Peyer's patch (tissue), 4 donors: ENCODE results near the gene COMMD1. TPM values are rescaled to one million over a fixed set of nuclear protein-coding genes. Genes with fewer than 3 reads are reported as not detected.

Source experiments
- DNase-seq, 3 donors: peaks; one replicate each; pipeline ENCODE4 v3.0.0-alpha.2; 2017 to 2019
- H3K27ac ChIP-seq, 4 donors: fragments of 200-600 bp; sonication (generic); one replicate each; pipeline ENCODE4 v1.5.1; 2016 to 2019
- H3K27me3 ChIP-seq, 2 donors: fragments of 200-600 bp; sonication (generic); one replicate each; pipeline ENCODE4 v1.5.1; 2019
- H3K36me3 ChIP-seq, 3 donors: fragments of 200-600 bp; sonication (generic); one replicate each; pipeline ENCODE4 v1.5.1; 2016 to 2019
- H3K4me1 ChIP-seq, 4 donors: fragments of 200-600 bp; sonication (generic); one replicate each; pipeline ENCODE4 v1.5.1; 2016 to 2019
- H3K4me3 ChIP-seq, 4 donors: fragments of 200-600 bp; sonication (generic); 1 replicate in 3 of 4; 2 replicates in 1 of 4; pipeline ENCODE4 v1.5.1; 2016 to 2019; ENCODE audit warnings: mild to moderate bottlenecking in 1 of 4
- H3K9me3 ChIP-seq, 4 donors: fragments of 200-600 bp; sonication (generic); one replicate each; pipeline ENCODE4 v1.5.1; 2016 to 2019; ENCODE audit warnings: mild to moderate bottlenecking in 1 of 4
- CTCF ChIP-seq, 6 experiments: fragments of 450-650 bp in 4 of 6; fragments of 200-600 bp in 2 of 6; sonication (generic) in 1 of 6; IDR thresholded peaks; one replicate each; pipeline ENCODE4 v1.5.1; 2017 to 2019; ENCODE audit warnings: antibody characterized with exemption in 6 of 6, mild to moderate bottlenecking in 3 of 6, moderate library complexity in 1 of 6
- POLR2A ChIP-seq, 2 donors: fragments of 450-650 bp; IDR thresholded peaks; one replicate each; pipeline ENCODE4 v1.5.1; 2017; ENCODE audit warnings: antibody characterized with exemption in 2 of 2, mild to moderate bottlenecking in 2 of 2, moderate library complexity in 2 of 2
- total RNA-seq, 4 donors: library from RNA; depleted of rRNA; stranded (reverse); fragments of >200 nt; gene quantifications; one replicate each; pipeline ENCODE4 v1.1.0, GENCODE V29; 2016

Gene COMMD1
- total RNA-seq, 4 donors from 2014 or later: 32.9 to 52.8 (median 35.2) TPM

GRCh38 chr2:62074233-62074632, 168.8 kb downstream of the COMMD1 start:
- no peak for DNase-seq
- Histone ChIP-seq H3K27me3 (no peaks in the 10 kb centered on the region), H3K4me1 (no peaks in the 10 kb centered on the region), H3K9me3 (peaks cover 0 to 7% (median 0%) of the 10 kb centered on the region in 4 donors), H3K27ac (no peak overlapping the region), H3K4me3 (no peak overlapping the region), H3K36me3 (peaks cover 0 to 7% (median 0%) of the 10 kb centered on the region in 3 donors)
- TF ChIP-seq POLR2A (IDR thresholded peaks at IDR 0.05) (no peak), CTCF (IDR thresholded peaks at IDR 0.05) (no peak)

GRCh38 chr2:62076980-62077638, 171.6 kb downstream of the COMMD1 start:
- Histone ChIP-seq H3K27ac (no peak overlapping the region), H3K36me3 (peaks cover 0 to 7% (median 0%) of the 10 kb centered on the region in 3 donors), H3K27me3 (no peaks in the 10 kb centered on the region), H3K9me3 (peaks cover 0 to 7% (median 0%) of the 10 kb centered on the region in 4 donors), H3K4me3 (no peak overlapping the region), H3K4me1 (no peaks in the 10 kb centered on the region)
- no peak for DNase-seq
- TF ChIP-seq POLR2A (IDR thresholded peaks at IDR 0.05) (no peak), CTCF (IDR thresholded peaks at IDR 0.05) (no peak)

- Histone ChIP-seq H3K4me1 (no peaks in the 10 kb centered on the region), H3K27me3 (no peaks in the 10 kb centered on the region), H3K36me3 (no peaks in the 10 kb centered on the region), H3K27ac (no peak overlapping the region), H3K4me3 (no peak overlapping the region), H3K9me3 (no peaks in the 10 kb centered on the region)
- DNase-seq: no peak
- TF ChIP-seq CTCF (IDR thresholded peaks at IDR 0.05) (no peak), POLR2A (IDR thresholded peaks at IDR 0.05) (no peak)
These were observed 179.3 kb downstream of the COMMD1 start for GRCh38 chr2:62084801-62085200.

- no peaks in the 10 kb centered on the region for H3K27me3 ChIP-seq
- H3K9me3 ChIP-seq: no peaks in the 10 kb centered on the region
- H3K4me1 ChIP-seq: no peaks in the 10 kb centered on the region
- H3K27ac ChIP-seq: no peak overlapping the region
- DNase-seq: no peak
- no peaks in the 10 kb centered on the region for H3K36me3 ChIP-seq
- TF ChIP-seq CTCF (IDR thresholded peaks at IDR 0.05) (no peak), POLR2A (IDR thresholded peaks at IDR 0.05) (no peak)
- H3K4me3 ChIP-seq: no peak overlapping the region
These were observed 184.2 kb downstream of the COMMD1 start for GRCh38 chr2:62089658-62090057.

GRCh38 chr2:62091471-62091870, 186.0 kb downstream of the COMMD1 start:
- no peak for TF ChIP-seq POLR2A (IDR thresholded peaks at IDR 0.05)
- no peak for TF ChIP-seq CTCF (IDR thresholded peaks at IDR 0.05)
- H3K36me3 ChIP-seq: no peaks in the 10 kb centered on the region
- no peak for DNase-seq
- H3K4me1 ChIP-seq: no peaks in the 10 kb centered on the region
- H3K4me3 ChIP-seq: no peak overlapping the region
- no peaks in the 10 kb centered on the region for H3K9me3 ChIP-seq
- H3K27me3 ChIP-seq: no peaks in the 10 kb centered on the region
- no peak overlapping the region for H3K27ac ChIP-seq
